SKM-1 (cell line): ENCODE data around the gene TMEM8B.
A peak's percentile ranks its signal among the peaks of the same experiment; 100 is the strongest.

Source experiments
- DNase-seq: peaks from one replicate; lab custom pipeline; 2025; ENCODE audit not compliant: unreplicated experiment; lab: John Stamatoyannopoulos, UW

TMEM8B gene

GRCh38 chr9:35810122-35810521 lies 18.9 kb upstream of the TMEM8B start:
- DNase-seq: no peak

- no peak for DNase-seq
Measured at GRCh38 chr9:35811381-35812024, 17.5 kb upstream of the TMEM8B start.

- peak; percentile 90 for DNase-seq
Measured at GRCh38 chr9:35812025-35812602, 16.9 kb upstream of the TMEM8B start, which contains the start of gene SPAG8. SPAG8 (minus strand) TSS chr9:35812262; CDS start chr9:35812147, 115 bp downstream.

- DNase-seq: no peak
Measured at GRCh38 chr9:35813434-35814105, 15.5 kb upstream of the TMEM8B start.

- peak; percentile 35 for DNase-seq
Measured at GRCh38 chr9:35814106-35814840, 14.8 kb upstream of the TMEM8B start.

GRCh38 chr9:35814841-35815543 lies 14.0 kb upstream of the TMEM8B start, which contains the start of gene HINT2:
HINT2 (minus strand) TSS chr9:35815042; CDS start chr9:35814979, 63 bp downstream.
- peak; percentile 99 for DNase-seq

GRCh38 chr9:35816708-35817107 lies 12.3 kb upstream of the TMEM8B start:
- DNase-seq: no peak

GRCh38 chr9:35818341-35818740 lies 10.7 kb upstream of the TMEM8B start:
- no peak for DNase-seq

- DNase-seq: no peak
Measured at GRCh38 chr9:35820076-35820475, 9.0 kb upstream of the TMEM8B start.

- DNase-seq: no peak
Measured at GRCh38 chr9:35822926-35823325, 6.1 kb upstream of the TMEM8B start.

GRCh38 chr9:35826071-35826701 lies 2.8 kb upstream of the TMEM8B start:
- DNase-seq: peak; percentile 54

- no peak for DNase-seq
Measured at GRCh38 chr9:35827486-35827885, 1.5 kb upstream of the TMEM8B start.

GRCh38 chr9:35828716-35829083 lies 328 bp upstream of the TMEM8B start, which contains the start of gene FAM221B:
FAM221B (minus strand) TSS chr9:35828732; CDS start chr9:35826161, 2,571 bp downstream.
- no peak for DNase-seq

GRCh38 chr9:35829764-35830096 lies 702 bp downstream of the TMEM8B start:
- no peak for DNase-seq

- DNase-seq: no peak
Measured at GRCh38 chr9:35831040-35831439, 2.0 kb downstream of the TMEM8B start.

- DNase-seq: no peak
Measured at GRCh38 chr9:35832814-35833213, 3.8 kb downstream of the TMEM8B start.

GRCh38 chr9:35834260-35835215 lies 5.5 kb downstream of the TMEM8B start:
- no peak for DNase-seq

- peak; percentile 14 for DNase-seq
Measured at GRCh38 chr9:35835216-35835632, 6.2 kb downstream of the TMEM8B start.

- DNase-seq: no peak
Measured at GRCh38 chr9:35835766-35836165, 6.7 kb downstream of the TMEM8B start.
